Measurements from ENCODE around the gene CD72.
"Not testable (repeated sequence)": the region's sequence is repeated elsewhere in the genome, so short reads cannot be mapped to it uniquely, and the experiment has no call there.

The CD72 gene

GRCh38 chr9:35646533-35647265, 28.5 kb upstream of the CD72 start:
- Histone ChIP-seq H3K4me1 (ENCODE audit: insufficient read depth, low read length) (peaks cover 12% of the 10 kb centered on the region), H3K36me3 (ENCODE audit: insufficient read depth, low read length) (no peaks in the 10 kb centered on the region), H3K9me3 (ENCODE audit: low read length) (no peaks in the 10 kb centered on the region), H3K27me3 (ENCODE audit: control insufficient read depth in 1 of 2, insufficient read depth in 2 of 2, low read length in 2 of 2) (no peaks in the 10 kb centered on the region), H3K9ac (ENCODE audit: low read length) (peak overlapping the region; percentile 76), H3K27ac (ENCODE audit: low read depth, low read length) (peak overlapping the region; percentile 81), H3K4me3 (ENCODE audit: low read depth in 1 of 2, low read length in 2 of 2) (peak overlapping the region; percentile 56 to 65)

DNA sequence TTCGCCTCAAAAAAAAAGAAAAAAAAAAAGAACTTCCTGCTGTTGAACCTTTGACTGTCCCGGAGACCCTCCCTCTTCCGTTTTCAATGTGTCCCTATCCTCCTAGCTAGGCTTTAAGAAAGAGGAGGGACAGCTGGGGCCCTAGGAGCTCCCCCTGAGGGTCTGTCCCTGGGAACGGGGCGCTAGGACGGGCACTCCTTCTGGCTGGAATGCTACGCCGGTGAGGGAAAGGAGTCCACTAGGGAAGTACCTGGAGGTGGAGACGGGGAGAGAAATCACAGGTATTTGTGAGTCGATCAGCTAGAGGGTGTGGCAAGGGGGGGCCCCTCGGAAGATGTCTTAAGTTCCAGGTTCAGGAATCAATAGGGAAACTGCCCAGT, 27.9 kb upstream of the CD72 start:
- Histone ChIP-seq H3K27ac (ENCODE audit: low read depth, low read length) (peak overlapping the region; percentile 81), H3K27me3 (ENCODE audit: control insufficient read depth in 1 of 2, insufficient read depth in 2 of 2, low read length in 2 of 2) (no peaks in the 10 kb centered on the region), H3K9me3 (ENCODE audit: low read length) (no peaks in the 10 kb centered on the region), H3K4me3 (ENCODE audit: low read depth in 1 of 2, low read length in 2 of 2) (peak overlapping the region; percentile 56 to 65), H3K36me3 (ENCODE audit: insufficient read depth, low read length) (no peaks in the 10 kb centered on the region), H3K4me1 (ENCODE audit: insufficient read depth, low read length) (peaks cover 12% of the 10 kb centered on the region), H3K9ac (ENCODE audit: low read length) (peak overlapping the region; percentile 76)

DNA sequence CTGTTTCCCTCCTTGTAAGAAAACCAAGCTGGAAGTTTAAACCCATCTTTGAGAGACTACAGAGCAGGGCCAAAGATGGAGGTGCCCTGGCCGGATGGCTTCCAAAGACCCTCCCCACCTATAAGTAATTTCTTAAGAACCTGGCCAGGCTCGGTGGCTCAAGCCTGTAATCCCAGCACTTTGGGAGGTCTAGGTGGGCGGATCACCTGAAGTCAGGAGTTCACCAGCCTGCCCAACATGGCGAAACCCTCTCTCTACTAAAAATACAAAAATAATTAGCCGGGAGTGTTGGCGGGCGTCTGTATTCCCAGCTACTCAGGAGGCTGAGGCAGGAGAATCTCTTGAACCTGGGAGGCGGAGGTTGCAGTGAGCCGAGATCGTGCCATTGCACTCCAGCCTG, 27.5 kb upstream of the CD72 start:
- H3K9me3 ChIP-seq (ENCODE audit: low read length); H3K36me3 ChIP-seq (ENCODE audit: insufficient read depth, low read length); H3K27me3 ChIP-seq (ENCODE audit: control insufficient read depth in 1 of 2, insufficient read depth in 2 of 2, low read length in 2 of 2); H3K9ac ChIP-seq (ENCODE audit: low read length); H3K27ac ChIP-seq (ENCODE audit: low read depth, low read length): not testable (repeated sequence)
- Histone ChIP-seq H3K4me1 (ENCODE audit: insufficient read depth, low read length) (peaks cover 12% of the 10 kb centered on the region), H3K4me3 (ENCODE audit: low read depth in 1 of 2, low read length in 2 of 2) (peak overlapping the region; percentile 56 to 65)

DNA sequence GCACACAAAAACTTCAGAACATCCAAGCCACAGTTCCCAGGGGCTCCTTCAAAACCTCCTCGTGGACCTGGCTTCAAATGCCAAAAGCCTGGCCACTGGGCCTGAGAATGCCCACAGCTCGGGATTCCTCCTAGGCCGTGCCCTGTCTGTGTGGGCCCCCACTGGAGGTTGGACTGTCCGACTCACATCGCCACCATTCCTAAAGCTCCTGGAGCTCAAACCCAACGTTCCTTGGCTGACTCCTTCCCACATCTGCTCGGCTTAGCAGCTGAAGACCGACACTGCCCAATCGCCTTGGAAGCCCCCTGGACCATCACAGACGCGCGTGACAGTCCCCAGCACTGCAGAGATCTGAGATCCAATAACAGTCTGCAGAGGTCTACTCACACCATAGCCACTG, 24.8 kb upstream of the CD72 start:
- H3K4me1 ChIP-seq (ENCODE audit: insufficient read depth, low read length), result peaks cover 12% of the 10 kb centered on the region
- H3K27me3 ChIP-seq (ENCODE audit: control insufficient read depth in 1 of 2, insufficient read depth in 2 of 2, low read length in 2 of 2), result no peaks in the 10 kb centered on the region
- H3K4me3 ChIP-seq (ENCODE audit: low read depth in 1 of 2, low read length in 2 of 2), result no peak overlapping the region
- no peaks in the 10 kb centered on the region for H3K9me3 ChIP-seq (ENCODE audit: low read length)
- H3K9ac ChIP-seq (ENCODE audit: low read length), result no peak overlapping the region
- no peaks in the 10 kb centered on the region for H3K36me3 ChIP-seq (ENCODE audit: insufficient read depth, low read length)
- H3K27ac ChIP-seq (ENCODE audit: low read depth, low read length), result no peak overlapping the region

DNA sequence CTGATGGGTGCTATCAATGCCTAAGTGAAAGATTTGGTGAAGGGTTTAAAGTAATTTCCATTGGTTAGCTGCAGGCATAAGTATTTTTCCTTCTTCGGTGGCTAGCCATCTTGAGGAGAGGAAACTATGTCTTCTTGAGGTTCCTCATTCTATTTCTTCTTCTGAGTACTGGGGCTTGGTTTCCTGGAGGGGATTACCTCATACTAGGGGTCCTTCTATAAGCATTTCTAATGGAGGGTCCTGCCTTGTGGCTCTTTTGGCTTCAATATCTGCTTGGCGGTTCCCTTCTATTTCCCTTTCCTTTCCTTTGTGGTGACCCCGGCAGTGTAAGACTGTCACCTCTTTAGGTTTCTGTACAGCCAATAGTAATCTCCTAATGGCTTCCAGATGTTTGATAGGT, 23.3 kb upstream of the CD72 start:
- H3K4me3 ChIP-seq (ENCODE audit: low read depth in 1 of 2, low read length in 2 of 2); H3K4me1 ChIP-seq (ENCODE audit: insufficient read depth, low read length); H3K9me3 ChIP-seq (ENCODE audit: low read length); H3K36me3 ChIP-seq (ENCODE audit: insufficient read depth, low read length); H3K9ac ChIP-seq (ENCODE audit: low read length); H3K27ac ChIP-seq (ENCODE audit: low read depth, low read length); H3K27me3 ChIP-seq (ENCODE audit: control insufficient read depth in 1 of 2, insufficient read depth in 2 of 2, low read length in 2 of 2): not testable (repeated sequence)

GRCh38 chr9:35640431-35640830, 22.2 kb upstream of the CD72 start:
- H3K9ac ChIP-seq (ENCODE audit: low read length); H3K9me3 ChIP-seq (ENCODE audit: low read length); H3K4me1 ChIP-seq (ENCODE audit: insufficient read depth, low read length); H3K4me3 ChIP-seq (ENCODE audit: low read depth in 1 of 2, low read length in 2 of 2); H3K27me3 ChIP-seq (ENCODE audit: control insufficient read depth in 1 of 2, insufficient read depth in 2 of 2, low read length in 2 of 2); H3K36me3 ChIP-seq (ENCODE audit: insufficient read depth, low read length); H3K27ac ChIP-seq (ENCODE audit: low read depth, low read length): not testable (repeated sequence)

- no peaks in the 10 kb centered on the region for H3K27me3 ChIP-seq (ENCODE audit: control insufficient read depth in 1 of 2, insufficient read depth in 2 of 2, low read length in 2 of 2)
- H3K27ac ChIP-seq (ENCODE audit: low read depth, low read length), result no peak overlapping the region
- no peaks in the 10 kb centered on the region for H3K4me1 ChIP-seq (ENCODE audit: insufficient read depth, low read length)
- no peak overlapping the region for H3K4me3 ChIP-seq (ENCODE audit: low read depth in 1 of 2, low read length in 2 of 2)
- no peak overlapping the region for H3K9ac ChIP-seq (ENCODE audit: low read length)
- H3K36me3 ChIP-seq (ENCODE audit: insufficient read depth, low read length), result no peaks in the 10 kb centered on the region
- H3K9me3 ChIP-seq (ENCODE audit: low read length), result no peaks in the 10 kb centered on the region
Measured at GRCh38 chr9:35639631-35640030, 21.4 kb upstream of the CD72 start.

DNA sequence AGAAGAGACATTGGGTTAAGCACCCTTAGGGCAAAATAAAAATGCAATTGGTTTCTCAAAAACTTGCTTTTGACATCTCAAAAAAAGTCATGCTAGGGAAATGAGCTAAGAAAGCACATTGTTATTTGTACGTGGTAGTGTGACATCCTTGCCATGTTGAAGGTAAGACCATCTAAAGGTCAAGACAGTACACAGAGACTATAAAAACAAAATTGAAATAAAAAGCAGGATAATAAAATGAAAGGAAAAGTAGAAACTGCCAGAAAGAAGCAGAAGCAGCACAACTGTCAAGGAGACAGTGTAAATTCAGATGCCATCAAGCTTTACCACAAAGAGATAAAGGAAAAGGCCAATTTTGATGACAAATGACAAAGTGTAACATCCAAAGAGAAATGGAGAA, 21.0 kb upstream of the CD72 start:
- not testable (repeated sequence) for H3K27me3 ChIP-seq (ENCODE audit: control insufficient read depth in 1 of 2, insufficient read depth in 2 of 2, low read length in 2 of 2); H3K4me1 ChIP-seq (ENCODE audit: insufficient read depth, low read length); H3K9me3 ChIP-seq (ENCODE audit: low read length); H3K4me3 ChIP-seq (ENCODE audit: low read depth in 1 of 2, low read length in 2 of 2); H3K27ac ChIP-seq (ENCODE audit: low read depth, low read length); H3K9ac ChIP-seq (ENCODE audit: low read length); H3K36me3 ChIP-seq (ENCODE audit: insufficient read depth, low read length)

- not testable (repeated sequence) for H3K27me3 ChIP-seq (ENCODE audit: control insufficient read depth in 1 of 2, insufficient read depth in 2 of 2, low read length in 2 of 2); H3K9ac ChIP-seq (ENCODE audit: low read length); H3K4me1 ChIP-seq (ENCODE audit: insufficient read depth, low read length); H3K36me3 ChIP-seq (ENCODE audit: insufficient read depth, low read length); H3K9me3 ChIP-seq (ENCODE audit: low read length); H3K27ac ChIP-seq (ENCODE audit: low read depth, low read length); H3K4me3 ChIP-seq (ENCODE audit: low read depth in 1 of 2, low read length in 2 of 2)
Measured at GRCh38 chr9:35638751-35639150, 20.5 kb upstream of the CD72 start.

- not testable (repeated sequence) for H3K9me3 ChIP-seq (ENCODE audit: low read length); H3K9ac ChIP-seq (ENCODE audit: low read length); H3K4me1 ChIP-seq (ENCODE audit: insufficient read depth, low read length); H3K27me3 ChIP-seq (ENCODE audit: control insufficient read depth in 1 of 2, insufficient read depth in 2 of 2, low read length in 2 of 2); H3K4me3 ChIP-seq (ENCODE audit: low read depth in 1 of 2, low read length in 2 of 2); H3K36me3 ChIP-seq (ENCODE audit: insufficient read depth, low read length); H3K27ac ChIP-seq (ENCODE audit: low read depth, low read length)
Measured at GRCh38 chr9:35637427-35637955, 19.3 kb upstream of the CD72 start.

DNA sequence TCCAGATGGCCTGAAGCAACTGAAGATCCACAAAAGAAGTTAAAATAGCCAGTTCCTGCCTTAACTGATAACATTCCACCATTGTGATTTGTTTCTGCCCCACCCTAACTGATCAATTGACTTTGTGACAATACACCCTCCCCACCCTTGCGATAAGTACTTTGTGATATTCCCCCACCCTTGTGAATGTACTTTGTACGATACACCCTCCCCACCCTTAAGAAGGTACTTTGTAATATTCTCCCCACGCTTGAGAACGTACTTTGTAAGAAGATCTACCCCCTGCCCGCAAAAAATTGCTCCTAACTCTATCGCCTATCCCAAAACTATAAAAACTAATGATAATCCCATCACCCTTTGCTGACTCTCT, 18.6 kb upstream of the CD72 start:
- not testable (repeated sequence) for H3K9me3 ChIP-seq (ENCODE audit: low read length)

GRCh38 chr9:35636135-35636876, 18.1 kb upstream of the CD72 start:
- H3K9ac ChIP-seq (ENCODE audit: low read length), result no peak overlapping the region
- H3K36me3 ChIP-seq (ENCODE audit: insufficient read depth, low read length), result no peaks in the 10 kb centered on the region
- H3K27me3 ChIP-seq (ENCODE audit: control insufficient read depth in 1 of 2, insufficient read depth in 2 of 2, low read length in 2 of 2), result no peaks in the 10 kb centered on the region
- no peak overlapping the region for H3K4me3 ChIP-seq (ENCODE audit: low read depth in 1 of 2, low read length in 2 of 2)
- no peaks in the 10 kb centered on the region for H3K9me3 ChIP-seq (ENCODE audit: low read length)
- H3K27ac ChIP-seq (ENCODE audit: low read depth, low read length), result no peak overlapping the region
- H3K4me1 ChIP-seq (ENCODE audit: insufficient read depth, low read length), result no peaks in the 10 kb centered on the region

More for the DNA sequence above, 18.6 kb upstream of the CD72 start:
- not testable (repeated sequence) for H3K36me3 ChIP-seq (ENCODE audit: insufficient read depth, low read length); H3K4me3 ChIP-seq (ENCODE audit: low read depth in 1 of 2, low read length in 2 of 2); H3K9ac ChIP-seq (ENCODE audit: low read length); H3K27me3 ChIP-seq (ENCODE audit: control insufficient read depth in 1 of 2, insufficient read depth in 2 of 2, low read length in 2 of 2); H3K4me1 ChIP-seq (ENCODE audit: insufficient read depth, low read length); H3K27ac ChIP-seq (ENCODE audit: low read depth, low read length)
